ENCODE data around the gene COL6A5. TPM values are rescaled to one million over a fixed set of nuclear protein-coding genes. Genes with fewer than 3 reads are reported as not detected.

Gene COL6A5
- total RNA-seq (2013; cell fraction: nucleolus; rRNA removed), result not detected in 2 replicates
- total RNA-seq (2014; rRNA removed) (0.11 TPM in 1 of 2 replicates, not detected in the other), total RNA-seq (2014; rRNA removed; fragmentation: Illumina TruSeq; extraction: Trizol) (not detected in 2 replicates), total RNA-seq (2021) (not detected in 2 replicates), polyA plus RNA-seq (2011; rRNA removed) (not detected in 2 replicates), polyA plus RNA-seq (2014; fragmentation: Illumina TruSeq; extraction: Trizol) (0.04 TPM in 1 of 2 replicates, not detected in the other), polyA plus RNA-seq (2014; fragmentation: Nextera tagmentation; extraction: Ambion mirVana) (not detected), polyA plus RNA-seq (2014; rRNA removed) (not detected in 2 replicates), polyA plus RNA-seq (2016; fragmentation: Nextera tagmentation; extraction: Ambion mirVana) (not detected), polyA minus RNA-seq (2011; rRNA and poly(A)+ RNA removed) (not detected in 2 replicates), Bru-seq, nascent RNA (not detected), BruChase-seq, experiment 1, labeled RNA remaining after a 6-hour chase (not detected), BruChase-seq, experiment 2, labeled RNA remaining after a 2-hour chase (percentile 0 among the genes with signal in this experiment)
- polyA plus RNA-seq (2011; ENCODE audit: low read depth), result not detected
- polyA plus RNA-seq (2011; cell fraction: cytosol; rRNA removed), result not detected in 2 replicates
- not detected in 2 replicates for polyA plus RNA-seq (2011; cell fraction: nucleus; rRNA removed)
- not detected in 2 replicates for polyA plus RNA-seq (2012)
- not detected in 2 replicates for polyA minus RNA-seq (2011; cell fraction: cytosol; rRNA and poly(A)+ RNA removed)
- polyA minus RNA-seq (2011; cell fraction: nucleus; rRNA and poly(A)+ RNA removed), result not detected in 2 replicates
- long read RNA-seq, experiment 1, result 0 reads
- long read RNA-seq, experiment 2, partial matches to known transcripts, result 0 of 1 reads
- long read RNA-seq, experiment 2, other reads (novel, unspliced or antisense), result 1 of 1 reads

GRCh38 chr3:130345487-130346079 is at the start of gene COL6A5:
Gene COL6A5 (plus strand): TSS chr3:130345672. CDS start chr3:130373639, 27,967 bp downstream.
- intact Hi-C loops (cut with micrococcal nuclease; ENCODE audit: unreplicated experiment) (no loop called here), in situ Hi-C loops (cut with MboI) (no loop called here)
- ChIA-PET RAD21 (ENCODE audit: unreplicated experiment) (no interaction called here), CTCF (no interaction called here), SMC1A (ENCODE audit: uncharacterized antibody, unreplicated experiment) (no interaction called here), POLR2A (no interaction called here)
- ATAC-seq, result no peak
- no peak within 1 kb of the TSS for H3K27ac ChIP-seq (ENCODE audit: control insufficient read depth, insufficient read depth)
- H3K4me3 ChIP-seq, result no peak within 1 kb of the TSS
- H3K4me2 ChIP-seq (ENCODE audit: control insufficient read depth, insufficient read depth), result no peak within 1 kb of the TSS
- H3K27me3 ChIP-seq (replicated peaks in 1 of 2; ENCODE audit: control insufficient read depth in 2 of 2, insufficient read depth in 2 of 2, low read length in 1 of 2), result peaks cover 0 to 5% of the 10 kb centered on the region in 2 experiments; a peak in 2 of 4 replicates
- WGBS (ENCODE audit: insufficient coverage, insufficient replicate concordance, low lambda C conversion rate, missing lambda C conversion rate), result 20% methylated on average over 38 of the region's 41 CpGs
- no peaks in the 10 kb centered on the region for H3K4me1 ChIP-seq (ENCODE audit: control insufficient read depth, insufficient read depth, low read length)
- H3K9me3 ChIP-seq (replicated peaks; ENCODE audit: control insufficient read depth, insufficient read depth, low read length), result no peaks in the 10 kb centered on the region
- no peaks in the 10 kb centered on the region for H4K20me1 ChIP-seq (ENCODE audit: control insufficient read depth, insufficient read depth)
- FAIRE-seq, result no peak
- H3K36me3 ChIP-seq (ENCODE audit: control insufficient read depth in 2 of 2, insufficient read depth in 2 of 2, low read length in 1 of 2), result no peaks in the 10 kb centered on the region
- no peak for DNase-seq (ENCODE audit: low read depth, low spot score)
- no peak within 1 kb of the TSS for H2AFZ ChIP-seq (ENCODE audit: control insufficient read depth, low read depth, low read length)
- H3K9ac ChIP-seq (ENCODE audit: control insufficient read depth, insufficient read depth, low read length), result no peak within 1 kb of the TSS
- H3K79me2 ChIP-seq (ENCODE audit: control insufficient read depth, insufficient read depth, low read length), result no peaks in the 10 kb centered on the region
- TF ChIP-seq HDAC6 (IDR thresholded peaks at IDR 0.05; ENCODE audit: unreplicated experiment) (peak; percentile 46), CREB1 (IDR thresholded peaks at IDR 0.05; ENCODE audit: low read depth) (no peak)
- BruUV-seq (replicated peaks), result no TSS peak

GRCh38 chr3:130299531-130299930 is 45.9 kb upstream of the COL6A5 start:
- FAIRE-seq (no peak), ATAC-seq (no peak), DNase-seq (ENCODE audit: low read depth, low spot score) (no peak)
- no peaks in the 10 kb centered on the region for H3K9me3 ChIP-seq (replicated peaks; ENCODE audit: control insufficient read depth, insufficient read depth, low read length)
- H3K36me3 ChIP-seq (ENCODE audit: control insufficient read depth in 2 of 2, insufficient read depth in 2 of 2, low read length in 1 of 2), result no peaks in the 10 kb centered on the region
- no peaks in the 10 kb centered on the region for H3K4me1 ChIP-seq (ENCODE audit: control insufficient read depth, insufficient read depth, low read length)
- BruUV-seq (replicated peaks), result no TSS peak
- no peaks in the 10 kb centered on the region for H3K27me3 ChIP-seq (replicated peaks in 1 of 2; ENCODE audit: control insufficient read depth in 2 of 2, insufficient read depth in 2 of 2, low read length in 1 of 2)
- 4% methylated on average over 2 of the region's 2 CpGs for WGBS (ENCODE audit: insufficient coverage, insufficient replicate concordance, low lambda C conversion rate, missing lambda C conversion rate)
- no peaks in the 10 kb centered on the region for H3K79me2 ChIP-seq (ENCODE audit: control insufficient read depth, insufficient read depth, low read length)
- H3K9ac ChIP-seq (ENCODE audit: control insufficient read depth, insufficient read depth, low read length), result no peak overlapping the region
- POLR2A ChIA-PET, result no interaction called here
- RAD21 ChIA-PET (ENCODE audit: unreplicated experiment), result no interaction called here
- in situ Hi-C loops (cut with MboI), result no loop called here
- H3K4me2 ChIP-seq (ENCODE audit: control insufficient read depth, insufficient read depth), result no peak overlapping the region
- CTCF ChIA-PET, result interaction anchor here (0.9 to 1.2 kb wide), 2 partner anchors 18 to 19 kb away, joined by 3 read pairs; no protein-coding TSS in a partner anchor
- H3K4me3 ChIP-seq, result no peak overlapping the region
- H4K20me1 ChIP-seq (ENCODE audit: control insufficient read depth, insufficient read depth), result no peaks in the 10 kb centered on the region
- SMC1A ChIA-PET (ENCODE audit: uncharacterized antibody, unreplicated experiment), result no interaction called here
- no peak for TF ChIP-seq MLLT1 (IDR thresholded peaks at IDR 0.05)
- TF ChIP-seq STAT1 (conservative IDR thresholded peaks at IDR 0.05), result no peak
- H3K27ac ChIP-seq (ENCODE audit: control insufficient read depth, insufficient read depth), result no peak overlapping the region
- H2AFZ ChIP-seq (ENCODE audit: control insufficient read depth, low read depth, low read length), result no peak overlapping the region
- intact Hi-C loops (cut with micrococcal nuclease; ENCODE audit: unreplicated experiment), result no loop called here

All from GM12878 (cell line).